K562 (cell line): ENCODE results near the gene TGFB2. TPM values are rescaled to one million over a fixed set of nuclear protein-coding genes. Genes with fewer than 3 reads are reported as not detected.

Source experiments
- ATAC-seq: fragments of 200-7000 bp; cut with Tn5 transposase; 3 replicates; pipeline ENCODE4 v1.9.1; 2020; ENCODE audit warnings: moderate library complexity
- BruUV-seq: library from RNA; stranded (reverse); fragments of 400-500 nt; replicated peaks from 2 replicates; lab custom pipeline; 2021; lab: Mats Ljungman, UMichigan
- CTCF ChIA-PET: fragments of 300-600 bp; formaldehyde crosslinking; extraction: SDS; loops from one replicate; lab custom pipeline; 2021; ENCODE audit warnings: low intra/inter-chr PET ratio; lab: Yijun Ruan, JAX
- POLR2A ChIA-PET: fragments of 300-600, 350-650 bp; sonication (Branson Sonifier 250); formaldehyde crosslinking; extraction: SDS; loops from one replicate; lab custom pipeline; 2021; ENCODE audit warnings: antibody characterized with exemption, inconsistent platforms; lab: Yijun Ruan, JAX
- DNase-seq, 4 experiments: peaks; one replicate each; pipeline versions ENCODE4 v3.0.0 to v3.0.0-alpha.2; 2011 to 2018; ENCODE audit warnings: low spot score in 3 of 4, mixed read lengths in 3 of 4; ENCODE audit errors: extremely low read depth in 1 of 4
- FAIRE-seq: peaks from 2 replicates; lab custom pipeline; 2011; peaks lifted over from hg19 to GRCh38; lab: Jason Lieb, UNC
- H2AFZ ChIP-seq: 2 replicates; pipeline ENCODE4 v1.6.0; 2011; ENCODE audit warnings: low read depth, low read length, control low read depth, inconsistent platforms
- H3K27ac ChIP-seq: fragments of 200-600 bp; 3 replicates; pipeline ENCODE4 v1.8.0; 2011; ENCODE audit warnings: low read depth, mild to moderate bottlenecking, control low read depth, inconsistent platforms, low read length, moderate library complexity, mixed read lengths; ENCODE audit errors: extremely low read depth
- H3K27me3 ChIP-seq, 2 experiments: fragments of 300-600 bp in 1 of 2; 2 replicates in 1 of 2; 3 replicates in 1 of 2; pipeline versions ENCODE4 v1.6.0 to v1.8.0; 2011; ENCODE audit warnings: inconsistent platforms in 2 of 2, low read length in 2 of 2, mild to moderate bottlenecking in 1 of 2, mixed read lengths in 1 of 2, moderate library complexity in 1 of 2; ENCODE audit not compliant: control insufficient read depth in 2 of 2, insufficient read depth in 2 of 2
- H3K36me3 ChIP-seq: fragments of 300-600 bp; 3 replicates; pipeline ENCODE4 v1.8.0; 2011; ENCODE audit warnings: mild to moderate bottlenecking, low read length, inconsistent platforms; ENCODE audit not compliant: control insufficient read depth, insufficient read depth
- H3K4me1 ChIP-seq, 2 experiments: fragments of 200-600 bp in 1 of 2; replicated peaks in 1 of 2; 2 replicates in 1 of 2; 3 replicates in 1 of 2; pipeline versions ENCODE4 v1.5.1 to v1.8.0; 2011; ENCODE audit warnings: inconsistent platforms in 2 of 2, low read length in 2 of 2, mild to moderate bottlenecking in 1 of 2, mixed read lengths in 1 of 2, moderate library complexity in 1 of 2; ENCODE audit not compliant: control insufficient read depth in 2 of 2, insufficient read depth in 2 of 2
- H3K4me2 ChIP-seq: 2 replicates; pipeline ENCODE4 v1.6.1; 2011; ENCODE audit warnings: low read length, control low read depth, inconsistent platforms, mixed read lengths; ENCODE audit not compliant: insufficient read depth
- H3K4me3 ChIP-seq: fragments of 200-600 bp; sonication (generic), shearing (Covaris generic); 2 replicates; pipeline ENCODE4 v1.5.1; 2016; ENCODE audit warnings: control low read depth, inconsistent platforms
- H3K79me2 ChIP-seq: fragments of 200-600 bp; 3 replicates; pipeline ENCODE4 v1.8.0; 2011; ENCODE audit warnings: low read length, inconsistent platforms; ENCODE audit not compliant: control insufficient read depth, insufficient read depth
- H3K9ac ChIP-seq, 2 experiments: 2 replicates each; pipeline versions ENCODE4 v1.6.0 to v1.6.1; 2011; ENCODE audit warnings: low read depth in 2 of 2, low read length in 2 of 2, control low read depth in 1 of 2, inconsistent platforms in 1 of 2, mild to moderate bottlenecking in 1 of 2, mixed read lengths in 1 of 2; ENCODE audit not compliant: insufficient read depth in 1 of 2
- H3K9me1 ChIP-seq: one replicate; pipeline ENCODE4 v1.6.0; 2011; ENCODE audit warnings: inconsistent platforms, mild to moderate bottlenecking, low read length, moderate library complexity; ENCODE audit not compliant: control insufficient read depth, insufficient read depth
- H3K9me3 ChIP-seq: replicated peaks from 2 replicates; pipeline ENCODE4 v1.5.1; 2011; ENCODE audit warnings: low read depth, low read length, inconsistent platforms; ENCODE audit not compliant: control insufficient read depth, insufficient read depth
- H4K20me1 ChIP-seq: replicated peaks from 2 replicates; pipeline ENCODE4 v1.6.1; 2011; ENCODE audit warnings: low read length, inconsistent platforms, mixed read lengths; ENCODE audit not compliant: control insufficient read depth, insufficient read depth
- HDGF ChIP-seq: fragments of 450-650 bp; IDR thresholded peaks from 2 replicates; pipeline ENCODE4 v1.6.1; 2016
- NR4A1 ChIP-seq, 2 experiments: fragments of 250-450 bp in 1 of 2; fragments of 450-650 bp in 1 of 2; sonication (Bioruptor Pico) in 1 of 2; IDR thresholded peaks; 2 replicates each; pipeline versions ENCODE4 v1.4.0 to v1.6.1; 2016 to 2020; ENCODE audit warnings: mild to moderate bottlenecking in 2 of 2, missing compliant biosample characterization in 1 of 2, missing genetic modification characterization in 1 of 2, moderate library complexity in 1 of 2
- TAF9B ChIP-seq: fragments of 450-650 bp; IDR thresholded peaks from 2 replicates; pipeline ENCODE4 v1.6.1; 2018; ENCODE audit warnings: mild to moderate bottlenecking; ENCODE audit not compliant: partially characterized antibody
- ZSCAN32 ChIP-seq: fragments of 450-650 bp; formaldehyde crosslinking; IDR thresholded peaks from 2 replicates; pipeline ENCODE4 v1.4.0; 2020; ENCODE audit warnings: mild to moderate bottlenecking, moderate library complexity
- WGBS: fragments of 100-300 bp; shearing (Covaris generic); methylation state at CpG from one replicate; pipeline ENCODE4 v1.1.6; 2016; ENCODE audit warnings: low coverage, mixed read lengths; ENCODE audit not compliant: insufficient coverage; ENCODE audit errors: missing lambda C conversion rate; 5-methylcytosine and 5-hydroxymethylcytosine counted together
- in situ Hi-C: fragments of 300-500 bp; cut with MboI; formaldehyde crosslinking; loops from 4 replicates; pipeline ENCODE4 v1.15.0; 2018; ENCODE audit warnings: inconsistent platforms, mixed read lengths
- intact Hi-C: fragments of 100-400 bp; cut with micrococcal nuclease; formaldehyde crosslinking; loops from 2 replicates; pipeline ENCODE4 v1.14.2; 2022
- polyA plus RNA-seq, 8 experiments: library from polyadenylated mRNA; depleted of rRNA in 4 of 8; stranded (reverse) in 5 of 8; unstranded in 3 of 8; fragments of >200 nt; fragmentation: Nextera tagmentation in 2 of 8; fragmentation: Illumina TruSeq in 1 of 8; extraction: Ambion mirVana in 2 of 8; extraction: Trizol in 1 of 8; gene quantifications; 2 replicates each; pipeline versions ENCODE4 v1.2.1 to v1.2.3, GENCODE V29; 2011 to 2014; ENCODE audit warnings: inconsistent platforms in 1 of 8, missing spikeins in 1 of 8
- total RNA-seq, 7 experiments: library from RNA; depleted of rRNA in 6 of 7; stranded (reverse); fragments of >200 nt in 6 of 7; fragmentation: Illumina TruSeq in 2 of 7; extraction: Trizol in 2 of 7; gene quantifications; 2 replicates each; pipeline versions ENCODE4 v1.2.1 to v1.2.3, GENCODE V29; 2011 to 2021; ENCODE audit warnings: low replicate concordance in 1 of 7
- TF ChIP-seq, protein P1 (sequence below): fragments of 450-650 bp; IDR thresholded peaks from 2 replicates; pipeline ENCODE4 v1.6.1; 2016; ENCODE audit warnings: low read depth
- TF ChIP-seq, protein P2 (sequence below): sonication (generic); formaldehyde crosslinking; IDR thresholded peaks from 2 replicates; pipeline ENCODE4 v1.8.0; 2022; ENCODE audit warnings: mild to moderate bottlenecking, missing genetic modification reagents

TGFB2 gene
- total and polyA plus RNA-seq, 9 of the 15 experiments (the other 6 are each of a cell fraction or from before 2014, with no cell fraction given), result 0.03 to 0.41 (median 0.11) TPM; not detected in 3

DNA sequence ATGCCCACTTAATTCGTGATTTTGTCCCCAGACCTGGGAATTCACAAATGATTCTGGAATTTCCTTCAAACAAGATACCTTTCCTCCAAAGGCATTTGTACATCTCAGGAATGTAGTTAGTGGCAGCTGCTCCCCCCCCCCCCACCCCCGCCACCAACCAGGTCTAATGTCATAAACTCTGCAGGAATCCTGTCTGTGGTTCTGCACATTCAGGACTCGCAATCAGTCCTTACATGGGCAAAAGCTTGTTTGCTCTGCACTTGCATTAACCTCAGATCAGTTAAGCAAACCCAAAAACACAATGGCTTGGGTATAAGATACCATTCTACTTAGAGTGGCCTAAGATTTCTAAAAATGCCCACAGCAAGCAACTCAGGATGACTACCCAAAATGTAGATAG lies 143.8 kb downstream of the TGFB2 start:
- in situ Hi-C loops, result no loop called here
- no peaks in the 10 kb centered on the region for H3K4me1 ChIP-seq
- no TSS peak for BruUV-seq
- H3K4me2 ChIP-seq, result no peak overlapping the region
- H3K27ac ChIP-seq, result no peak overlapping the region
- no peak for TF ChIP-seq NR4A1 (CRISPR knock-in tag; IDR thresholded peaks at IDR 0.05)
- no peak for TF ChIP-seq NR4A1 (tag; IDR thresholded peaks at IDR 0.05)
- TF ChIP-seq, all 486 proteins: peak for 0
- ChIA-PET POLR2A (no interaction called here), CTCF (no interaction called here)
- no peak for ATAC-seq
- no peaks in the 10 kb centered on the region; the same call in 1 of the 2 replicates for H4K20me1 ChIP-seq
- no peaks in the 10 kb centered on the region for H3K9me3 ChIP-seq
- H3K27me3 ChIP-seq, result no peaks in the 10 kb centered on the region
- no peaks in the 10 kb centered on the region for H3K9me1 ChIP-seq
- WGBS, result 0% methylated on average over 2 of the region's 3 CpGs
- no peak overlapping the region for H2AFZ ChIP-seq
- H3K4me3 ChIP-seq, result no peak overlapping the region
- no peak for FAIRE-seq
- intact Hi-C loops, result no loop called here
- no peaks in the 10 kb centered on the region for H3K36me3 ChIP-seq
- H3K9ac ChIP-seq, result no peak overlapping the region
- DNase-seq, result no peak
- H3K79me2 ChIP-seq, result no peaks in the 10 kb centered on the region

DNA sequence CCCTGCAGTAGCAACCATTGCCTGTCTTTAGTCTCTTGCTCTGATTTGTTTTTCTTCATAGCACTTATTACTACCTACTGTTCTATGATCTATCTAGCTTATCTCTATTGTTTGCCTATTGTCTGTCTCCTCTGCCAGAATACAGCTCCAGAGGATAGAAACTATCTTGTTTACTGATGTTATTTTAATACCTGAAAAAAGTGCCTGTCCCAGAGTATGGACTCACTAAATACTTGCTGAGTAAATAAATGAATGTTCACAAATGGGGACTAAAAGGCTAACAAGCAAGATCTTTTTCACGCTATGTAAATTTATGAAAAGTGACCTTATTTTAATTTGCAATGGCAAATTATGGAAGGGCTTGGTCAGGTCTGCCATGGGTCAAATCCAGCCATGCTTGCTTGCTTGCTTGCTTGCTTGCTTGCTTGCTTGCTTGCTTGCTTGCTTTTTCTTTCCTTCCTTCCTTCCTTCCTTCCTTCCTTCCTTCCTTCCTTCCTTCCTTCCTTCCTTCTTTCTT lies 145.3 kb downstream of the TGFB2 start:
- intact Hi-C loops (no loop called here), in situ Hi-C loops (no loop called here)
- Histone ChIP-seq H3K79me2 (no peaks in the 10 kb centered on the region), H3K4me2 (no peak overlapping the region), H2AFZ (no peak overlapping the region), H4K20me1 (no peaks in the 10 kb centered on the region; the same call in 1 of the 2 replicates), H3K9me1 (no peaks in the 10 kb centered on the region), H3K4me3 (no peak overlapping the region), H3K9ac (no peak overlapping the region), H3K36me3 (no peaks in the 10 kb centered on the region), H3K27me3 (peaks cover 0 to 4% of the 10 kb centered on the region in 2 experiments; a peak in 1 of 5 replicates), H3K27ac (no peak overlapping the region), H3K4me1 (no peaks in the 10 kb centered on the region), H3K9me3 (no peaks in the 10 kb centered on the region)
- ChIA-PET CTCF (no interaction called here), POLR2A (no interaction called here)
- DNase-seq (no peak), ATAC-seq (no peak), FAIRE-seq (no peak)
- no TSS peak for BruUV-seq
- WGBS, result 0% methylated on average over 1 of the region's 1 CpG
- TF ChIP-seq TAF9B (no peak), HDGF (no peak), ZSCAN32 (CRISPR knock-in tag) (no peak)
- TF ChIP-seq, protein P1, sequence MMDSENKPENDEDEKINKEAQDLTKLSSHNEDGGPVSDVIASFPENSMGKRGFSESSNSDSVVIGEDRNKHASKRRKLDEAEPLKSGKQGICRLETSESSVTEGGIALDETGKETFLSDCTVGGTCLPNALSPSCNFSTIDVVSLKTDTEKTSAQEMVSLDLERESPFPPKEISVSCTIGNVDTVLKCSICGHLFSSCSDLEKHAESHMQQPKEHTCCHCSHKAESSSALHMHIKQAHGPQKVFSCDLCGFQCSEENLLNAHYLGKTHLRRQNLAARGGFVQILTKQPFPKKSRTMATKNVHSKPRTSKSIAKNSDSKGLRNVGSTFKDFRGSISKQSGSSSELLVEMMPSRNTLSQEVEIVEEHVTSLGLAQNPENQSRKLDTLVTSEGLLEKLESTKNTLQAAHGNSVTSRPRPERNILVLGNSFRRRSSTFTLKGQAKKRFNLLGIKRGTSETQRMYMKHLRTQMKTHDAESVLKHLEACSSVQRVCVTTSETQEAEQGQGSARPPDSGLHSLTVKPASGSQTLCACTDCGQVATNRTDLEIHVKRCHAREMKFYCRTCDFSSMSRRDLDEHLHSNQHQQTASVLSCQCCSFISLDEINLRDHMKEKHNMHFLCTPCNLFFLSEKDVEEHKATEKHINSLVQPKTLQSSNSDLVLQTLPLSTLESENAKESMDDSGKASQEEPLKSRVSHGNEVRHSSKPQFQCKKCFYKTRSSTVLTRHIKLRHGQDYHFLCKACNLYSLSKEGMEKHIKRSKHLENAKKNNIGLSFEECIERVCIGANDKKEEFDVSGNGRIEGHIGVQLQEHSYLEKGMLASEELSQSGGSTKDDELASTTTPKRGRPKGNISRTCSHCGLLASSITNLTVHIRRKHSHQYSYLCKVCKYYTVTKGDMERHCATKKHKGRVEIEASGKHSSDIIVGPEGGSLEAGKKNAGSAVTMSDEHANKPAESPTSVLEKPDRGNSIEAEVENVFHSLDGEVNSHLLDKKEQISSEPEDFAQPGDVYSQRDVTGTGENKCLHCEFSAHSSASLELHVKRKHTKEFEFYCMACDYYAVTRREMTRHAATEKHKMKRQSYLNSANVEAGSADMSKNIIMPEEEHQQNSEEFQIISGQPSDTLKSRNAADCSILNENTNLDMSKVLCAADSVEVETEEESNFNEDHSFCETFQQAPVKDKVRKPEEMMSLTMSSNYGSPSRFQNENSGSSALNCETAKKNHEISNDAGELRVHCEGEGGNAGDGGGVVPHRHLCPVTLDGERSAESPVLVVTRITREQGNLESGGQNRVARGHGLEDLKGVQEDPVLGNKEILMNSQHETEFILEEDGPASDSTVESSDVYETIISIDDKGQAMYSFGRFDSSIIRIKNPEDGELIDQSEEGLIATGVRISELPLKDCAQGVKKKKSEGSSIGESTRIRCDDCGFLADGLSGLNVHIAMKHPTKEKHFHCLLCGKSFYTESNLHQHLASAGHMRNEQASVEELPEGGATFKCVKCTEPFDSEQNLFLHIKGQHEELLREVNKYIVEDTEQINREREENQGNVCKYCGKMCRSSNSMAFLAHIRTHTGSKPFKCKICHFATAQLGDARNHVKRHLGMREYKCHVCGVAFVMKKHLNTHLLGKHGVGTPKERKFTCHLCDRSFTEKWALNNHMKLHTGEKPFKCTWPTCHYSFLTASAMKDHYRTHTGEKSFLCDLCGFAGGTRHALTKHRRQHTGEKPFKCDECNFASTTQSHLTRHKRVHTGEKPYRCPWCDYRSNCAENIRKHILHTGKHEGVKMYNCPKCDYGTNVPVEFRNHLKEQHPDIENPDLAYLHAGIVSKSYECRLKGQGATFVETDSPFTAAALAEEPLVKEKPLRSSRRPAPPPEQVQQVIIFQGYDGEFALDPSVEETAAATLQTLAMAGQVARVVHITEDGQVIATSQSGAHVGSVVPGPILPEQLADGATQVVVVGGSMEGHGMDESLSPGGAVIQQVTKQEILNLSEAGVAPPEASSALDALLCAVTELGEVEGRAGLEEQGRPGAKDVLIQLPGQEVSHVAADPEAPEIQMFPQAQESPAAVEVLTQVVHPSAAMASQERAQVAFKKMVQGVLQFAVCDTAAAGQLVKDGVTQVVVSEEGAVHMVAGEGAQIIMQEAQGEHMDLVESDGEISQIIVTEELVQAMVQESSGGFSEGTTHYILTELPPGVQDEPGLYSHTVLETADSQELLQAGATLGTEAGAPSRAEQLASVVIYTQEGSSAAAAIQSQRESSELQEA, result no peak
- TF ChIP-seq, protein P2, sequence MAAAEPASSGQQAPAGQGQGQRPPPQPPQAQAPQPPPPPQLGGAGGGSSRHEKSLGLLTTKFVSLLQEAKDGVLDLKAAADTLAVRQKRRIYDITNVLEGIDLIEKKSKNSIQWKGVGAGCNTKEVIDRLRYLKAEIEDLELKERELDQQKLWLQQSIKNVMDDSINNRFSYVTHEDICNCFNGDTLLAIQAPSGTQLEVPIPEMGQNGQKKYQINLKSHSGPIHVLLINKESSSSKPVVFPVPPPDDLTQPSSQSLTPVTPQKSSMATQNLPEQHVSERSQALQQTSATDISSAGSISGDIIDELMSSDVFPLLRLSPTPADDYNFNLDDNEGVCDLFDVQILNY, result no peak
